Neural cell (in vitro differentiated cells): ENCODE results near the gene RADIL. TPM values are rescaled to one million over a fixed set of nuclear protein-coding genes. Genes with fewer than 3 reads are reported as not detected.

Source experiments
- H2AFZ ChIP-seq: fragments of 200-600, 300-800 bp; sonication (generic), shearing (Covaris generic); 2 replicates; pipeline ENCODE4 v1.6.0; 2014; ENCODE audit warnings: low read depth, mild to moderate bottlenecking, antibody characterized with exemption, low read length, moderate library complexity
- H3F3A ChIP-seq: fragments of 200-600 bp; shearing (Covaris generic); 2 replicates; pipeline ENCODE4 v1.6.1; 2016; ENCODE audit warnings: mild to moderate bottlenecking, moderate library complexity, mixed read lengths, antibody characterized with exemption, low read length; ENCODE audit not compliant: insufficient read depth, poor library complexity, severe bottlenecking
- H3K27ac ChIP-seq: fragments of 200-600, 300-800 bp; sonication (generic), shearing (Covaris generic); 2 replicates; pipeline ENCODE4 v1.5.1; 2014; ENCODE audit warnings: mild to moderate bottlenecking, low read length, moderate library complexity
- H3K27me3 ChIP-seq: fragments of 300-800, 200-600 bp; sonication (generic), shearing (Covaris generic); 2 replicates; pipeline ENCODE4 v1.6.0; 2014; ENCODE audit warnings: mild to moderate bottlenecking, low read depth, low read length, moderate library complexity; ENCODE audit not compliant: insufficient read depth
- H3K36me3 ChIP-seq: fragments of 300-800, 200-600 bp; sonication (generic), shearing (Covaris generic); 2 replicates; pipeline ENCODE4 v1.5.1; 2014; ENCODE audit warnings: mild to moderate bottlenecking, antibody characterized with exemption, low read length, moderate library complexity; ENCODE audit not compliant: insufficient read depth
- H3K4me2 ChIP-seq: fragments of 300-800, 200-600 bp; sonication (generic), shearing (Covaris generic); 2 replicates; pipeline ENCODE4 v1.6.0; 2014; ENCODE audit warnings: mild to moderate bottlenecking, low read length
- H3K4me3 ChIP-seq: fragments of 300-800, 200-600 bp; sonication (generic), shearing (Covaris generic); 2 replicates; pipeline ENCODE4 v1.5.1; 2014; ENCODE audit warnings: mild to moderate bottlenecking, low read length, moderate library complexity
- H3K79me2 ChIP-seq: fragments of 200-600 bp; shearing (Covaris generic); replicated peaks from 2 replicates; pipeline ENCODE4 v1.6.0; 2014; ENCODE audit warnings: mild to moderate bottlenecking, low read length, moderate library complexity; ENCODE audit not compliant: insufficient read depth
- H3K9ac ChIP-seq: fragments of 300-800, 200-600 bp; sonication (generic), shearing (Covaris generic); 2 replicates; pipeline ENCODE4 v1.6.1; 2016; ENCODE audit warnings: mild to moderate bottlenecking, low read length, mixed read lengths
- H3K9me2 ChIP-seq: fragments of 200-600 bp; shearing (Covaris generic); 2 replicates; pipeline ENCODE4 v1.6.1; 2016; ENCODE audit warnings: mild to moderate bottlenecking, low read length, mixed read lengths; ENCODE audit not compliant: insufficient read depth
- H3K9me3 ChIP-seq: fragments of 200-600, 300-800 bp; sonication (generic), shearing (Covaris generic); 2 replicates; pipeline ENCODE4 v1.6.1; 2016; ENCODE audit warnings: mild to moderate bottlenecking, mixed run types, low read length, moderate library complexity, mixed read lengths
- H4K20me1 ChIP-seq: fragments of 200-600 bp; shearing (Covaris generic); 2 replicates; pipeline ENCODE4 v1.6.1; 2016; ENCODE audit warnings: mild to moderate bottlenecking, mixed run types; ENCODE audit not compliant: insufficient read depth
- CTCF ChIP-seq: fragments of 450-650 bp; IDR thresholded peaks from 2 replicates; pipeline ENCODE4 v1.5.1; 2014; ENCODE audit warnings: antibody characterized with exemption, mild to moderate bottlenecking, moderate library complexity; ENCODE audit not compliant: poor library complexity, severe bottlenecking
- EP300 ChIP-seq: fragments of 450-650 bp; conservative IDR thresholded peaks from 2 replicates; pipeline ENCODE4 v1.6.1; 2014; ENCODE audit warnings: antibody characterized with exemption, mild to moderate bottlenecking, moderate library complexity; ENCODE audit not compliant: poor library complexity, severe bottlenecking
- EZH2 ChIP-seq: fragments of 200-600, 300-800 bp; shearing (Covaris generic), sonication (generic); IDR thresholded peaks from 2 replicates; pipeline ENCODE4 v1.6.1; 2014; ENCODE audit warnings: antibody characterized with exemption, low read length, borderline replicate concordance, mild to moderate bottlenecking; ENCODE audit not compliant: insufficient read depth, poor library complexity, severe bottlenecking
- MXI1 ChIP-seq: fragments of 450-650 bp; conservative IDR thresholded peaks from 2 replicates; pipeline ENCODE4 v1.6.1; 2014; ENCODE audit warnings: antibody characterized with exemption, mild to moderate bottlenecking; ENCODE audit not compliant: poor library complexity, severe bottlenecking
- POLR2AphosphoS5 ChIP-seq: IDR thresholded peaks from 2 replicates; pipeline ENCODE4 v1.6.1; 2012
- RAD21 ChIP-seq: fragments of 450-650 bp; conservative IDR thresholded peaks from 2 replicates; pipeline ENCODE4 v1.6.1; 2014; ENCODE audit warnings: antibody characterized with exemption, mild to moderate bottlenecking, moderate library complexity
- REST ChIP-seq: IDR thresholded peaks from 2 replicates; pipeline ENCODE4 v1.6.1; 2012; ENCODE audit warnings: borderline replicate concordance
- SMC3 ChIP-seq: fragments of 450-650 bp; conservative IDR thresholded peaks from 2 replicates; pipeline ENCODE4 v1.6.1; 2014; ENCODE audit warnings: antibody characterized with exemption, mild to moderate bottlenecking, moderate library complexity; ENCODE audit not compliant: poor library complexity
- TAF1 ChIP-seq: IDR thresholded peaks from 2 replicates; pipeline ENCODE4 v1.6.1; 2012; ENCODE audit warnings: low read depth
- polyA plus RNA-seq: library from polyadenylated mRNA; depleted of rRNA; stranded (reverse); fragments of >200 nt; gene quantifications from 2 replicates; pipeline ENCODE4 v1.2.3, GENCODE V29; 2014

RADIL gene
- polyA plus RNA-seq, 1 donor from 2014 or later: 4.1 TPM

DNA sequence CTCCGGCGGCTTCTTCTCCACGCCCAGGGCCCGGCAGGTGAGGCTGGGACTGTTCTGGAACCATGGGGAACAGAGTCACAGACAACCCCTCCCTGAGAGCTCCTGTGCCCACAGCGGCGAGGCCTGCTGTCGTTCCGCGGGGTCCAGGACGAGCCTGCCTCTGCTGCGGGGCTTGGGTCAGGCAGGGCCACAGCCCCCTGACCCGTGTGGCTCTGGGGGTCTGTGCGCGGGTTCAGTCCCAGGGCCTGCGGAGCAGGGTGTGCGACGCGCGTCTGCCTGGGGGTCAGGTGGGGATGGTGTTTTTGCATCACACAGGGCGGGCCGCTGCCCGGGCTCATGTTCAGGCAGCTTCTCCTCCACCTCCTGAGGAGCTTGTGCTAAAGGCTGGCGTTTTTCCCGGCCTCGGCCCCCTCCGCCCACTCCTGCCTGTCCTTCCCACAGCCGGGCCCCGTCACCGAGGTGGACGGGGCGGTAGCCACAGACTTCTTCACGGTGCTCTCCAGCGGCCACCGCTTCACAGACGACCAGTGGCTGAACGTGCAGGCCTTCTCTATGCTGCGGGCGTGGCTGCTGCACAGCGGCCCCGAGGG is 99.7 kb downstream of the RADIL start:
- Histone ChIP-seq H3K4me3 (no peak overlapping the region), H3K36me3 (no peaks in the 10 kb centered on the region), H4K20me1 (no peaks in the 10 kb centered on the region), H3K79me2 (no peaks in the 10 kb centered on the region), H3K27ac (no peak overlapping the region), H3K9me3 (no peaks in the 10 kb centered on the region), H2AFZ (no peak overlapping the region), H3K9ac (no peak overlapping the region), H3K4me2 (no peak overlapping the region), H3K27me3 (no peaks in the 10 kb centered on the region), H3F3A (no peaks in the 10 kb centered on the region), H3K9me2 (no peaks in the 10 kb centered on the region)
- TF ChIP-seq SMC3 (no peak), EZH2 (no peak), CTCF (no peak), MXI1 (no peak), EP300 (no peak), RAD21 (no peak), POLR2AphosphoS5 (no peak), REST (no peak), TAF1 (no peak)

DNA sequence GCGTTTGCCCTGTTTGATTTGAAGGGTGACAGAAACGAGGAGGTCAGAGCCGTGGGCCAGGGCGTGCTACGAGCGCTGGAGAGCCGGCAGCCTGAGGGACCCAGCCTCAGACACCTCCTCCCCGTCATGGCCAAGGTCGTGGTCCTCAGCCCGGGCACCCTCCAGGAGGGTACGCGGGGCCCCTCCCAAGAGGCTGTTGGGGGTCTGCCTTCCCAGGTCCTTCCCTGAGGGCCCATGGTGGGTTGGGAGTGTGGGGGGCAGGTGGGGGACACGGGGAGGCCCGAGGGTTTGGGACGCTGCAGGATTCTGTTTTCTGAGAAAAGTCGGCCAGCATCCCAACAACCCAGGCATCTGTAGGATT is 100.2 kb downstream of the RADIL start:
- no peaks in the 10 kb centered on the region for H3K36me3 ChIP-seq

More for the DNA sequence above, 100.2 kb downstream of the RADIL start:
- no peak overlapping the region for H3K27ac ChIP-seq
- no peak overlapping the region for H2AFZ ChIP-seq
- H4K20me1 ChIP-seq: no peaks in the 10 kb centered on the region
- no peak overlapping the region for H3K9ac ChIP-seq
- no peaks in the 10 kb centered on the region for H3K9me2 ChIP-seq
- no peaks in the 10 kb centered on the region for H3K79me2 ChIP-seq
- no peaks in the 10 kb centered on the region for H3K9me3 ChIP-seq
- no peaks in the 10 kb centered on the region for H3K27me3 ChIP-seq
- H3F3A ChIP-seq: no peaks in the 10 kb centered on the region
- no peak for TF ChIP-seq POLR2AphosphoS5
- TF ChIP-seq REST: no peak
- TF ChIP-seq MXI1: no peak
- TF ChIP-seq RAD21: no peak
- no peak for TF ChIP-seq EP300
- no peak for TF ChIP-seq TAF1
- no peak overlapping the region for H3K4me3 ChIP-seq
- no peak overlapping the region for H3K4me2 ChIP-seq
